Heart right ventricle (tissue), 16 donors: ENCODE measurements around the gene RASIP1. TPM values are rescaled to one million over a fixed set of nuclear protein-coding genes. Genes with fewer than 3 reads are reported as not detected.

Experiments used
- ATAC-seq, 8 donors: fragments of 200-7000 bp; cut with Tn5 transposase; one replicate each; pipeline ENCODE4 v1.9.1; 2020; ENCODE audit warnings: mild to moderate bottlenecking in 8 of 8, moderate library complexity in 8 of 8, moderate number of reproducible peaks in 1 of 8
- DNase-seq, 2 donors: peaks; one replicate each; pipeline ENCODE4 v3.0.0-alpha.2; 2020
- H3K27ac ChIP-seq, 10 donors: fragments of 200-600 bp; sonication (generic) in 2 of 10; one replicate each; pipeline versions ENCODE4 v1.5.0 to v1.8.0; 2020 to 2022; ENCODE audit warnings: mild to moderate bottlenecking in 3 of 10
- H3K27me3 ChIP-seq, 7 donors: fragments of 200-600 bp; one replicate each; pipeline ENCODE4 v1.8.0; 2021 to 2022; ENCODE audit warnings: mild to moderate bottlenecking in 2 of 7
- H3K36me3 ChIP-seq, 9 donors: fragments of 200-600 bp; sonication (generic) in 1 of 9; one replicate each; pipeline versions ENCODE4 v1.5.0 to v1.8.0; 2020 to 2022; ENCODE audit warnings: mild to moderate bottlenecking in 2 of 9
- H3K4me1 ChIP-seq, 9 donors: fragments of 200-600 bp; sonication (generic) in 1 of 9; one replicate each; pipeline versions ENCODE4 v1.5.0 to v1.8.0; 2020 to 2022; ENCODE audit warnings: mild to moderate bottlenecking in 4 of 9
- H3K4me3 ChIP-seq, 10 donors: fragments of 200-600 bp; sonication (generic) in 2 of 10; one replicate each; pipeline versions ENCODE4 v1.5.0 to v1.8.0; 2020 to 2022; ENCODE audit warnings: mild to moderate bottlenecking in 7 of 10, moderate library complexity in 2 of 10
- H3K9me3 ChIP-seq, 11 donors: fragments of 200-600 bp in 10 of 11; sonication (generic) in 2 of 11; one replicate each; pipeline versions ENCODE4 v1.5.0 to v1.8.0; 2013 to 2022; ENCODE audit warnings: mild to moderate bottlenecking in 2 of 11, control low read depth in 1 of 11, moderate library complexity in 1 of 11
- WGBS, 2 donors: extraction: QIAGEN DNeasy Blood & Tissue Kit; methylation state at CpG; one replicate each; pipeline ENCODE4 v1.1.7; 2013; ENCODE audit warnings: inconsistent platforms in 1 of 2; 5-methylcytosine and 5-hydroxymethylcytosine counted together
- intact Hi-C, 10 donors: fragments of 100-400 bp; cut with DNase I; formaldehyde crosslinking; loops; one replicate each; pipeline versions ENCODE4 v1.11.1 to v1.14.2; 2022
- polyA plus RNA-seq, 2 donors: library from polyadenylated mRNA; stranded (reverse); fragments of 200-250 nt; gene quantifications; one replicate each; pipeline ENCODE4 v1.2.3, GENCODE V29; 2013
- total RNA-seq, 10 donors: library from RNA; stranded (reverse); fragmentation: NEBNext Ultra II Directional in 3 of 10; extraction: Animal tissue kit (Norgen Biotek cat#: 25700) in 3 of 10; gene quantifications; one replicate each; pipeline versions ENCODE4 v1.2.1 to v1.2.4, GENCODE V29; 2021 to 2023
- TF ChIP-seq, protein P1 (sequence below), 9 donors: fragments of 200-600 bp; sonication (generic) in 2 of 9; IDR thresholded peaks; one replicate each; pipeline versions ENCODE4 v1.5.0 to v1.8.0; 2021 to 2022; ENCODE audit warnings: antibody characterized with exemption in 9 of 9, mild to moderate bottlenecking in 5 of 9, moderate library complexity in 1 of 9
- donor health status: Arrhythmogenic right ventricular cardiomyopathy.
- donor health status: ischemic (EF 13 %, LVEDD 7.1; RV severe dilation, severe dysfunction).
- donor health status: healthy with polysubstance abuse.
- donor health status: DM: no; HTN: yes; CAD: no.
- donor health status: DM: no; HTN: no; CAD: no.
- donor health status: ischemic (EF 25% LVEDD 6.9; RV normal size, moderate dysfunction).
- donor health status: ischemic (EF 25% LVEDD 5.7; RV mildly dilated, moderate dysfunction).
- donor health status: healthy.
- donor health status: DM: yes; HTN: yes; CAD: no.
- donor health status: Ischemic cardiomyopathy.
- donor health status: ischemic (EF 35%, LVEDD 5.7; RV mildly dilated, moderate dysfunction).
- donor health status: nonischemic (EF 11% LVEDD 7.7; RV severe dilation, severe dysfunction).
- donor health status: DM: yes; HTN: yes; CAD: no.
- donor health status: PGD.
- donor health status: ischemic (EF 29% LVEDD 5.4; RV normal size, mild dysfunction).
- donor health status: nonischemic (EF 23%, LVEDD 6.1; RV moderate dilation, normal function).

The RASIP1 gene
- total and polyA plus RNA-seq, 12 donors, result 13.6 to 27.3 (median 16.2) TPM

DNA sequence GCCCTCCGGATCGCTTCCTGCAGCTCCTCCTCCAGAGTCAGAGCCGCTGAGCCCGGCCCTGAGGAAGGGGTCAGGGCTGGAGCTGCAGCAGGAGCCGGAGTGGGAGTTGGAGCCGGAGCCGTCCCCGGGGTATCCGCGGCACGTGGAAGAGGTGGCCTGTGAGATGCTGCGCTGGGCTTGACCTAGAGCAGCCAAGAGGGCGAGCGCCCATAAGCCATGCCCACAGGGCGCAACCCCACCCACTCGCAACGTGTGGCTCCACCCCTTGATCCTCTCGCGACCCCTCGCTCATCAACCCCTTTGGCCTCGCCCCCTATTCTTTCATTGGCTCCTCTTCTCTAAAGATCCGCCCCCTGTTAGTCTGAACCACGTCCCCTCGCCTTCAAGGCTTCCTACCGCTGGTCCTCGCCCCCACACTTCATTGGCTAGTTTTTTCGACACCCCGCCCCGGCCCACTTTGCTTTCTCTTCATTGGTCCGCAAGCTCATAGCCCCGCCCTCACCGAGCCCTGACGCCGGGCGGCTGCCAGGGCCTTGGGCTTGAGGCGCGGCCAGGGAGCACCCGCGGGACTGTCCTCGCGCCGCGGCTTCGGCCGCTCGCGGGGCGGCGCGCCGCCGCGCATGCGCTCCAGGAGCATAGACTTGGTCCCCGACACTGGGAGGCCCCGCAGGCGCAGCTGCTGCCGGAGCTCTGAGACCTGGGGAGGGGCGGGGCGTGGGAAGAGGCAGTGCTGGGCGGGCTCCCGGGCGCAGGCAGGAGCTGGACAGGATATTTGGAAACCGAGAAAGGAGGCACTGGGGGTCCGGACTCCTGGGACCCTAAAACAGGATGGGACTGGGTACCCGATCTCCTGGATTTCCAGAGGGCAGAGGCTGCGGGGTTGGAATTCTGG is 26.3 kb downstream of the RASIP1 start:
- Histone ChIP-seq H3K4me3 (peak overlapping the region; percentile 47 to 86 (median 70)), H3K9me3 (peaks cover 0 to 10% (median 0%) of the 10 kb centered on the region in 11 donors), H3K27ac (peak overlapping the region; percentile 19 to 94 (median 87)), H3K4me1 (peaks cover 15 to 59% (median 44%) of the 10 kb centered on the region in 9 donors), H3K36me3 (no peaks in the 10 kb centered on the region), H3K27me3 (no peaks in the 10 kb centered on the region)
- TF ChIP-seq, protein P1, sequence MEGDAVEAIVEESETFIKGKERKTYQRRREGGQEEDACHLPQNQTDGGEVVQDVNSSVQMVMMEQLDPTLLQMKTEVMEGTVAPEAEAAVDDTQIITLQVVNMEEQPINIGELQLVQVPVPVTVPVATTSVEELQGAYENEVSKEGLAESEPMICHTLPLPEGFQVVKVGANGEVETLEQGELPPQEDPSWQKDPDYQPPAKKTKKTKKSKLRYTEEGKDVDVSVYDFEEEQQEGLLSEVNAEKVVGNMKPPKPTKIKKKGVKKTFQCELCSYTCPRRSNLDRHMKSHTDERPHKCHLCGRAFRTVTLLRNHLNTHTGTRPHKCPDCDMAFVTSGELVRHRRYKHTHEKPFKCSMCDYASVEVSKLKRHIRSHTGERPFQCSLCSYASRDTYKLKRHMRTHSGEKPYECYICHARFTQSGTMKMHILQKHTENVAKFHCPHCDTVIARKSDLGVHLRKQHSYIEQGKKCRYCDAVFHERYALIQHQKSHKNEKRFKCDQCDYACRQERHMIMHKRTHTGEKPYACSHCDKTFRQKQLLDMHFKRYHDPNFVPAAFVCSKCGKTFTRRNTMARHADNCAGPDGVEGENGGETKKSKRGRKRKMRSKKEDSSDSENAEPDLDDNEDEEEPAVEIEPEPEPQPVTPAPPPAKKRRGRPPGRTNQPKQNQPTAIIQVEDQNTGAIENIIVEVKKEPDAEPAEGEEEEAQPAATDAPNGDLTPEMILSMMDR (IDR thresholded peaks at IDR 0.05), result peak in 2 of 9 donors; percentile 15 to 20
- DNase-seq, result peak; percentile 99
- WGBS, 2 donors, result 1% methylated on average over 67 of the region's 67 CpGs
- intact Hi-C loops, result loop anchor here in 6 of 10 donors (2.0 to 5.0 kb wide), 2 partner anchors 37 to 39 kb away; no protein-coding TSS in a partner anchor
- peak; percentile 90 to 94 (median 92) for ATAC-seq

DNA sequence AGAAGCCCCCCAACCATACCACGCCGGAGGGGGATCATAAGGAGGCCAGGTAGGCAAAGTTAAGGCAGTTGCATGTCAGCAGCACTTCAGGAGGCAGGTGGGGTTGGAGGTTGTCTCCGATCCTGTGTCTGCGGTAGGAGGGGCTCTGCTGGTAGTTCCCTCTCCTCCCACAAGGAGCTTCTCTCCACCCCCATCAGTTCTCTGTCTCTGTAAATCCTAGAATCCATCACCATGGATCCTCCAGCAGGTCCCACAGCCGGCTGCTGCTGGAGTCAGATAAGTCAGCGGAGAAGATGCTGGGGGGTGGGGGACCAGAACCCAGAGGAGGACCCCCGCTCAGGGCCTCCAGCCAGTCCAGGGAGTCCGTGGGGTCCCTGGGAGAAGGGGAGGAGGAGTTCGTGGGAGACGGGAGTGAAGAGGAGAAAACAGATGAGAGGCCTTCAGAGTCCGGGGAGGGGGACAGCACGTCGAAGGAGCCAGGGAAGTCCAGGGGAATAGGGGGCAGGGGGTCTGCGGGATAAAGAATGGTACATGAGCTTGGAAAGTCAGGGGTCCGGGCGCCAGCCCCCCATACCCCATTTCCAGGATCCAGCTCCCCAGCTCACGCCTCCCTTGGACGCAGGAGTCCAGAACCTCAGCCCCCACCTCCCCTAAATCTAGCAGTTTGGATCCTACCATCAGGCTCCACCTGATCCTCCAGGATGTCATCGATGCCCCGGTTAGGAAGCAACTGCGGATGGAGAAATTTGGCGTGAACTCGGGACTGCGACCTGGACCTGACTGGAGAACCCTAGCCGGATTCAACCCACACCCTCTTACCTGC is 27.2 kb downstream of the RASIP1 start:
- TF ChIP-seq, protein P1 (IDR thresholded peaks at IDR 0.05), result peak in 1 of 9 donors; percentile 18
- intact Hi-C loops, result loop anchor here in 5 of 10 donors (5.0 kb wide), 1 partner anchor 36 kb away; no protein-coding TSS in a partner anchor
- DNase-seq (no peak), ATAC-seq (peak in 1 of 8 donors; percentile 0)
- H3K4me3 ChIP-seq, result peak overlapping the region; percentile 47 to 86 (median 70)
- peak overlapping the region in 8 of 10 donors; percentile 53 to 91 (median 75) for H3K27ac ChIP-seq
- H3K4me1 ChIP-seq, result peaks cover 14 to 50% (median 38%) of the 10 kb centered on the region in 9 donors
- 14 to 21% methylated on average over 25 of the region's 25 CpGs for WGBS, 2 donors
- H3K27me3 ChIP-seq, result no peaks in the 10 kb centered on the region
- H3K36me3 ChIP-seq, result no peaks in the 10 kb centered on the region
- H3K9me3 ChIP-seq, result peaks cover 0 to 10% (median 0%) of the 10 kb centered on the region in 11 donors

DNA sequence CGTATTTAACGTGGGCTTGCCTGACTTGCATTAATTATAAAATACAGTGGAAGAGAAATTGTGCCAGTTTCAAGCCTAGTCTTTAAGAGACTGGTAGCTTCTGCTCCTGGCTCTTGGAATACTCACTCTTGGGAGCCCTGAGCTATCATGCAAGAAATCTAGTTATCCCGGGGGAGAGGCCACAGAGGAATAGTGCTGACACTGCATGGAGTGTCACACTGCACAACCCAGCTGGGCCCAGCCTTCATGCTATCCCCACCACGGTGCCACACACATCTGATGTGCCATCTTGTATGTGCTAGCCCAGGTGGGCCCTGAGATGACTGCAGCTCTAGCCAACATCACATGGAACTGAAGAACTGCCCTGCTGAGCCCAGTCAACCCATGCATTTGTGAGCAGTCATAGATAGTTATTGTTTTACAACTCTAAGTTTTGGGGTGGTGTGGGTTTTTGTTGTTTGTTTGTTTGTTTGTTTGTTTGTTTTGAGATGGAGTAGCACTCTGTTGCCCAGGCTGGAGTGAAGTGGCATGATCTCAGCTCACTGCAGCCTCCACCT is 29.2 kb downstream of the RASIP1 start:
- ATAC-seq (no peak), DNase-seq (no peak)
- H3K27ac ChIP-seq, result no peak overlapping the region
- peaks cover 0 to 10% (median 0%) of the 10 kb centered on the region in 11 donors for H3K9me3 ChIP-seq
- TF ChIP-seq, protein P1 (IDR thresholded peaks at IDR 0.05), result no peak
- H3K4me1 ChIP-seq, result peaks cover 6 to 29% (median 24%) of the 10 kb centered on the region in 9 donors
- H3K36me3 ChIP-seq, result peaks cover 0 to 5% (median 0%) of the 10 kb centered on the region in 9 donors
- WGBS, 2 donors, result 90 to 92% methylated on average over 4 of the region's 4 CpGs
- intact Hi-C loops, result loop anchor here in 5 of 10 donors (5.0 kb wide), 1 partner anchor 34 kb away; no protein-coding TSS in a partner anchor
- no peaks in the 10 kb centered on the region for H3K27me3 ChIP-seq
- H3K4me3 ChIP-seq, result no peak overlapping the region
